Ureter (tissue), 1 donor: ENCODE measurements around the gene CLIP2. TPM values are rescaled to one million over a fixed set of nuclear protein-coding genes. Genes with fewer than 3 reads are reported as not detected.
A peak's percentile ranks its signal among the peaks of the same experiment; 100 is the strongest.
"Not testable (repeated sequence)": the region's sequence is repeated elsewhere in the genome, so short reads cannot be mapped to it uniquely, and the experiment has no call there.

Experiments
- DNase-seq: peaks from one replicate; pipeline ENCODE4 v3.0.0-alpha.2; 2020; ENCODE audit warnings: low spot score
- total RNA-seq: library from RNA; stranded (reverse); gene quantifications from one replicate; pipeline ENCODE4 v1.2.4, GENCODE V29; 2023
- donor health status: DM: yes; HTN: yes; CAD: no.

Gene CLIP2
- total RNA-seq, 1 donor from 2014 or later, result 20.0 TPM

DNA sequence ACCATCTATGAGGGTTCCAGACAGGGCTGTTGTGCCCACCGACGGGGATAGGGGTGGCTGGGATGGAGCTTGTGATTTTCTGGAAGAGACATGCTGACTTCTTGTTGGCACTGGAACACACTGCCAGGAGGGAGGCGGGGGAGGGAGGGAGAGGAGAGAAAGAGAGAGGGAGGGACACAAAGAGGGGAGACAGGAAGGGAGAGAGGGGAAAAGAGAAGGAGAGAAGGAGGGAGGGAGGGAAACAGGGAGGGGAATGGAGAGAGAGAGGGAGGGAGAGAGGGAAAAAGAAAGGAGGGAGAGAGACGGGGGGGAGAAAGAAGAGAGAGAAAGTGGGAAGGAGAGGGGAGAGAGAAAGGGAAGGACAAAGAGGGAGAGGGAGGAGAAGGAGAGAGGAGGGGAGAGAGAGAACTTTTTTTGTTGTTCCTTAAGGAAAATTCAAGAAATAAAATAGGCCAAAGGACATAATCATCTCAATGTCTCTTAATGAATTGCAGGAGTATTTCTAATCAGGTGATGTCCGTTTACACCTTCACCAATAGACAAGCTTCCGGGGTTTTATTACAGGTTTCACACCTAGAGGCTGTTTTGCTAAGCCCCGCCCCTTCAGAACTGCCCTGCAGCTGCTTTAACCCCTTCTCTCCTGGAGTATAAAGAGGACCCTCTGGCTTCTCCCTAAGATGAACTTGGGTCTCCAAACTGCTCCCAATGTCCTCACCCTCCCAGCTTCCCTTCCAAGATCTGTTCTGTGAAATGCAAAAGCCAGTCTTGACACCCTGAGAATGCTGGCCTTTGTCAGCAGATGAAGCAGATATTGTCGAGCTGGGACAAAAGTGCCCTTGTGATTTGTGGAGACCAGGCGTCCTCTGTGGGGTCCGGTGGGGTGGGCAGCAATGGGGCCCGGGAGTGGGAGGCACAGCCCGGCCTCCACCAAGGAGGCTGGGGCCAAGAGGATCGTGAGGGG, 82.5 kb downstream of the CLIP2 start:
- peak; percentile 52 for DNase-seq

DNA sequence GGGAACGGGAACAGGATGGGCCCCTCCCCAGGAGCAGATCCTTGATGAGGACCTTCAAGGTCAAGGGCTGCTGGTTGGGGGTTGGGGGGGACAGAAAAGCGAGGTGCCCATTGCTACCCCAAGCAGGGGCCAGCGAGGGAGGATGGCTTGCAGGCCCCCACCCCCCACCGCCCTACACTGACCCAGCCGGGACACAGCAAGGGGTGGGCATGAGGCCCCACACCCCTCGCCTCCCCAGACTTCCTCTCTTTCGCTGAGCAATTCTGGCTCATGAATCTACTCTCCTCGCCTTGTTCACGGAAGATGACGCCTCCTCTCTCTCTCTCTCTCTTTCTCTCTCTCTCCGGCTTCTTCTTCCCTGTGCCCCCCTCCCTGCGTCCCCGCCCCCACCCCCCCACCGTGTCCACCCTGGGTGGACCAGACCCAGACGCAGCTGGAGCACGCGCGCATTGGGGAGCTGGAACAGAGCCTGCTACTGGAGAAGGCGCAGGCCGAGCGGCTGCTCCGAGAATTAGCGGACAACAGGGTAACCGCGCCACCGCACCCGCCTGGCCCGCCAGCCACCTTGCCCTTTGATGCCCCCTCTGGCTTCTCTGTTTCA, 83.4 kb downstream of the CLIP2 start:
- DNase-seq, result peak; percentile 58

DNA sequence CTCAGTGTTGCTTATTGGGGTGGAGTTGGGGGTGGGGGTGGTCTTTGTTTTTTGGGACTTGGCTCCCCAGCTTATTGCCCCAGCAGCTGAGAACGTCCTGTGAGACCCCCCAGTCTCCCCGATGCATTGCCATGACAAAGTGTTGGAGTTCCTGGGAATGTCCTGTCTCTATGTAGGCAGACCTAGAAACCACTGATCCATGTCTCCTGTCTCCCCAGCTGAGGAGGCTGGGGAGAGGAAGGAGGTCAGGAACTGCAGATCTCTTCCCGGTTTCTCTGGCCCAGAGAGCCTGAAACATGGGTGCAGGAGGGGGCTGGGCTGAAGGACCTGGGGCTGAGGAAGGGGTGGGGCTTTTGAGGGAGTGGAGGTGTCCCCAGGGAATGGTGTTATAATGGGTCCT, 84.3 kb downstream of the CLIP2 start:
- no peak for DNase-seq

DNA sequence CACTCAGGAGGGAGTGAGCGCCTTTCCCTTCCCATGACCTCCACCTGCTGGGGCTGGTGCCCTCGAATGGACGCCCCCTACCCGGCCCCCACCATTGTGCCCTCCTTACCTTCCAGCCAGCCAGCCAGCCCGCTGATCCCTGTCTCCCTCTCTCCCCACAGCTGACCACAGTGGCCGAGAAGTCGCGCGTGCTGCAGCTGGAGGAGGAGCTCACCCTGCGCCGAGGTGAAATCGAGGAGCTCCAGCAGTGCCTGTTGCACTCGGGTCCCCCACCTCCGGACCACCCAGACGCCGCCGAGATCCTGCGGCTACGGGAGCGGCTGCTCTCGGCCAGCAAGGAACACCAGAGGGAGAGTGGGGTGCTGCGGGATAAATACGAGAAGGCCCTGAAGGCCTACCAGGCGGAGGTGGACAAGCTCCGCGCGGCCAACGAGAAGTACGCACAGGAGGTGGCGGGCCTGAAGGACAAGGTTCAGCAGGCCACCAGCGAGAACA, 86.6 kb downstream of the CLIP2 start:
- DNase-seq, result no peak

DNA sequence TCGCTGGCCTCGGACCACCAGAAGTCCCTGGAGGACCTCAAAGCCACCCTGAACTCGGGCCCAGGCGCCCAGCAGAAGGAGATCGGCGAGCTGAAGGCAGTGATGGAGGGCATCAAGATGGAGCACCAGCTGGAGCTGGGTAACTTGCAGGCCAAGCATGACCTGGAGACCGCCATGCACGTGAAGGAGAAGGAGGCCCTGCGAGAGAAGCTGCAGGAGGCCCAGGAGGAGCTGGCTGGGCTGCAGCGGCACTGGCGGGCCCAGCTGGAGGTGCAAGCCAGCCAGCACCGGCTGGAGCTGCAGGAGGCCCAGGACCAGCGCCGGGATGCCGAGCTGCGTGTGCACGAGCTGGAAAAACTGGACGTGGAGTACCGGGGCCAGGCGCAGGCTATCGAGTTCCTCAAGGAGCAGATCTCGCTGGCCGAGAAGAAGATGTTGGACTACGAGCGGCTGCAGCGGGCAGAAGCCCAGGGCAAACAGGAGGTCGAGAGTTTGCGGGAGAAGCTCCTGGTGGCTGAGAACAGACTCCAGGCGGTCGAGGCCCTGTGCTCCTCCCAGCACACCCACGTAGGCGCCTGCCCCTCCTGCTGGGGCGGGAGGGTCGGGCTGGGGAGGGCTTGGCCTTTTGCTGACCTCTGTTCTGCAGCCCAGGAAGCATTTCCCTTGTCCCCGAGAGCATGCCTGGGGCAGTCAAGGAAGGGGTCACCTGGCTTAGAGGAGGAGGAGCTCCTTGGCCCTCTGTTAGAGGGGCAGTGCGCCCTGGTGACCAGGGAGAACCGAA, 87.2 kb downstream of the CLIP2 start:
- no peak for DNase-seq

DNA sequence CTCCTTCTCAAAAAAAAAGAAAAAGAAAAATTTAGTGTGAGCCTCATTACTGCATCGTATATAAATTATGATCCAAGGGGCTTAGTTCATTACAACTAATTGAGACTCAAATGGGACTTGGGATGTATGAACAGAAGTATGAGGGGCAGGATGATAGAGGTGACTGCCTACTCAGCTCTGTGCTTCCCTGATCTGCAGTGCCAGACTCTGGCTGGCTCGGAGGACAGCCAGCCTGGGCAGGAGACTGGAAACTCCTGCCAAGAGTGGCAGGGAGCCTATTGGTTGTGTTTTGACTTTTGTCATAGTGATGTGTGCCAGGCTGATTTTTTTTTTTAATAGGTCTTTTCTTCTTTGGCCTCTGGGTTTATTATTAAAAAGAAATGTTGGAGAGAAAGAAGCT, 90.7 kb downstream of the CLIP2 start:
- no peak for DNase-seq

DNA sequence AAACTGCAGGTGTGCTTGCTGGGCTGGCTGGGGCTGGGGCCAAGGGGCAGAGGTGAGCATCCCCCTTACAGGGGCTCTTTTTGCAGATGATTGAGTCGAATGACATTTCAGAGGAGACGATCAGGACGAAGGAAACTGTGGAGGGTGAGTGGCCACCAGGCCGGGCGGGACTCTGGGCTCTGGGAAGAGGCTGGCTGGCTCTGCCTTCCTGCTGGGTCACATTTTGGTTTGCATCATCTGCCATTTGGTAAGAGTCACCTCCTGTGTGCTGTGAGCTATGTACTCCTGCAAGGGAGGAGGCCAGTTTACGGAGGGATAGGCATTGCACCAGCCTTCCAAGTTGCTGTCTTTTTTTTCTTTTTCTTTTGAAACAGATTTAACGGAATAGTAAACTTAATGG, 91.5 kb downstream of the CLIP2 start:
- DNase-seq, result no peak

DNA sequence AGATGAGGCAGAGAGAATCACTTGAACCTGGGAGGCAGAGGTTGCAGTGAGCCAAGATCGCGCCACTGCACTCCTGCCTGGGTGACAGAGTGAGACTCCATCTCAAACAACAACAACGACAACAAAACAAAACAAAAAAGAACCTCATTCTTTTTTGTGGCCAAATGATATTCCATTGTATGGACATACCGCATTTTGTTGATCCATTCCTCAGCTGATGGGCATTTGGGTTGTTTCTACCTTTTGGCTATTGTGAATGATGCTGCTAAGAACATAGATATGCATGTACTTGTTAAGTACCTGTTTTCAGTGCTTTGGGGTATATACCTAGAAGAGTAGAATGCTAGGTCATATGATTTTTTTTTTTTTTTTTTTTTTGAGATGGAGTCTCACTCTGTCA, 94.9 kb downstream of the CLIP2 start:
- DNase-seq, result not testable (repeated sequence)

DNA sequence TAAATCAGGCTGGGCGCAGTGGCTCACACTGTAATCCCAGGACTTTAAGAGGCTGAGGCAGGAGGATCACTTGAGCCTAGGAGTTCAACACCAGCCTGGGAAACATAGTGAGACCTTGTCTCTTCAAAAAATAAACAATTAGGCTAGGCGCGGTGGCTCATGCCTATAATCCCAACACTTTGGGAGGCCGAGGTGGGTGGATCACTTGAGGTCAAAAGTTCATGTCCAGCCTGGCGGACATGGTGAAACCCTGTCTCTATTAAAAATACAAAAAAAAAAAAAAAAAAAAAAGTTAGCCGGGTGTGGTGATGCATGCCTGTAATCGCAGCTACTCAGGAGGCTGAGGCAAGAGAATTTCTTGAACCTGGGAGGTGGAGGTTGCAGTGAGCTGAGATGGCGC, 95.6 kb downstream of the CLIP2 start:
- DNase-seq, result not testable (repeated sequence)

DNA sequence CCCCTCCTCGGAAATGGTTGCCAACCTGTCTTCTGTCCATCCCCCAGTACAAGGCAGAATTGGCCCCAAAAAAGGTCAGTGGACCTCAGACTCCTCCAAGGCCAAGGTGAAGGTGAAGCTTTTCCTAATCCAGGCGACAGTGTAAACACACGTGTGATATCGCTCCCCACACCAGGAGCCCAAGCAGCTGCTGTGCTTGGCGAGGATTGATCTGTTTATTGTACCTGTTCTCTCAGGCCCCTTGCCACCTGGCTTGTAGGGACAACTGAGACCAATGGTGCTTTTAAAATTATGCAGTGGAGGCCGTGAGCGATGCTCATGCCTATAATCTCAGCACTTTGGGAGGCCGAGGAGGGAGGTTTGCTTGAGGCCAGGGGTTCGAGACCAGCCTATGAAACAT, 98.4 kb downstream of the CLIP2 start:
- DNase-seq, result no peak

DNA sequence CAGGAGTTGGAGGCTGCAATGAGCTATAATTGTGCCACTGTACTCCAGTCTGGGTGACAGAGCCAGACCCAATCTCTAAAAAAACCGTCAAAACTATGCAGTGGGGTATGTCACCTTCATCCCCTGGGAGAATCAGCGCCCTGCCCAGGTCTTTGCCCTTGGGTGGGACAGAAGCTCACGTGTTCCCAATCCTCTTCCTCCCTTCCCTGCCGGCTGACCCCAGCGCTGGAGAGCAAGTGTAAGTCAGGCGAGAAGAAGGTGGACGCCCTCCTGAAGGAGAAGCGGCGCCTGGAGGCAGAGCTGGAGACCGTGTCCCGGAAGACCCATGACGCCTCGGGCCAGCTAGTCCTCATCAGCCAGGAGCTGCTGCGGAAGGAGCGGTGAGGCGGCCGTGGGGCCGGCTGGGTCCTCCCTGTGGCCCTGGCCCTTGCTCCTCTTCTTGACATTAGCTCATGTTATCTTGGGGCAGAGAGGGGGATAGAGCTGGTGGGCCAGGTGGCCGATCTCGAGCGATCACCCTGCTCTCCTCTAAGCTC, 99.7 kb downstream of the CLIP2 start:
- DNase-seq, result no peak

DNA sequence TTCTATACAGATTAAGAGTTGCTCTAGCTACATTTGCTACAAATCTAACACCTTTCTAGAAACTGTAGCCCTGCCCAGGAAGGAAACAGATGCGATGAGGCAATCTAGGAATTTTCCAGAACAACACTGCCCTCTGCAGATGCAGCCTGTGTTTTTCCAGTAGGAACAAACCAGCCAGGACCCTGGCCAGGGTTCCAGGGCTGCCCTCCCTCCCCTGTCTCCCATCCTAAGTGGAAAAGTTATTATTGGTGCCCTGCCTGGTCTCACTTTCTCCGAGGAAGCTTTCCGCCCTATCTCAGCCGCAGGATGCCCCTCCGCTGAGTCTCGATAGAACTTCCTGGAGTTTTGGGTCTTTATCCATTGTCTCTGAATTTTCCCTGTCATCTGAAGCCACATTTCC, 104.5 kb downstream of the CLIP2 start:
- peak; percentile 68 for DNase-seq

DNA sequence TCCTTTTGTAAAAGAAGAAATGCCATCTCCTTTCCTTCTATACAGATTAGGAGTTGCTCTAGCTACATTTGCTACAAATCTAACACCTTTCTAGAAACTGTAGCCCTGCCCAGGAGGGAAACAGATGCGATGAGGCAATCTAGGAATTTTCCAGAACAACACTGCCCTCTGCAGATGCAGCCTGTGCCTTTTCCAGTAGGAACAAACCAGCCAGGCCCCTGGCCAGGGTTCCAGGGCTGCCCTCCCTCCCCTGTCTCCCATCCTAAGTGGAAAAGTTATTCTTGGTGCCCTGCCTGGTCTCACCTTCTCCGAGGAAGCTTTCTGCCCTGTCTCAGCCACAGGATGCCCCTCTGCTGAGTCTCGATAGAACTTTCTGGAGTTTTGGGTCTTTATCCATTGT, 105.4 kb downstream of the CLIP2 start:
- DNase-seq, result not testable (repeated sequence)

DNA sequence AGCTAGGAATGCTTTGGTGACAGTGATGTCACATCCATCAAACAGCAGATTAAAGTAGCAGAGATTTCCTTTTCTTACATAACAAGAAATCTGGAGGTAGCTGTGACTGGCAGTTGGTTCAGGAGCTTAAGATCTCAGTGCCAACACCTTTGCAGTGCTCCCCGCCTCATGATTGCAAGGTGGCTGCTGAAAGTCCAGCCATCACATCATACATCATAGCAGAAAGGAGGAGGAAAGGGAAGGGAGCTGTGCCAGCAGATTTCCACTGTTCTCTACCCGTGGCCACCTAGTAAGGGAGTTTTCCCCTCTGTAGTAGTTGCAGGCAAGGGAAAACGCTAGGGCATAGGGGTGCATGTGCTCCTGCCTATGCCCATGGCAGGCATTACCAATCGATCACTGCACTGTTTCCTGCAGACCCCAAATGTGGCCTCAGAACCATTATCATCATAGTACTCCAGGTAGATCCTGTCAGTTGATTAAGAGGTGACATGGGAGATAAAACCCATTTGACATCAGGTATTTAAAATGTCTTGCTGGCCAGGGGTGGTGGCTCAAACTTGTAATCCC, 106.6 kb downstream of the CLIP2 start:
- DNase-seq, result no peak

DNA sequence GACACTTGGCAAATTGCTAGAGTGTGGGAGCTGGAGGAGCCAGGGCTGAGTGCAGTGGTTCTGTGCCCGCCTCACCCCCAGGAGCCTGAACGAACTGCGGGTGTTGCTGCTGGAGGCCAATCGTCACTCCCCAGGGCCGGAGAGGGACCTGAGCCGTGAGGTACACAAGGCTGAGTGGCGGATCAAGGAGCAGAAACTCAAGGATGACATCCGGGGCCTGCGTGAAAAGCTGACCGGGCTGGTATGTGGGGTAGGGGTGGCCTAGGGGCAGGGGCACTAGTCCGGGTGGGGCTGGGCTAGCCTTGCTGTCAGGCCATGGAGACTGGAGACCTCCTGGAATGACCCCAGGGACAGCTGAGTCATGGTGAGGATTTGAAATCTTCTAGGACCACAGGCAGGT, 107.8 kb downstream of the CLIP2 start:
- DNase-seq, result no peak

DNA sequence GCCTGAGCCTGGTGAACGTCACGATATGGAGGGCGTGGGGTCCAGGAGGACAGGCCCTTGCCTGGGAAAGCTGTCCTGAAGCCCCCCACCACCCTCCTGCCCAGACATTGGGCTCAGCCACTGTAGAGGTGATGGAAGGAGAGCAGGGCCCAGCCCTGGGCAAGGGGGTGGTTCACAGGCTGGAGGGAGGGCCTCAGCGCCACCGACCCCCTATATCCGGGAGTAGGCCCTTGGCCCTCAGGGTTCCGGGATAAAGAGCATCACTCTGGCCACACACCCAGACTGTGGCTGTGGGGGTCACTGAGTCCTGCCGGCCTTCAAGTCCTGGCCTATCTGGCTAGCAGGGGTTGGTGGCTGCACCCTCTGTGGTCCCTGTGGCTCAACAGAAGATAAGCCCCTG, 109.2 kb downstream of the CLIP2 start:
- no peak for DNase-seq

DNA sequence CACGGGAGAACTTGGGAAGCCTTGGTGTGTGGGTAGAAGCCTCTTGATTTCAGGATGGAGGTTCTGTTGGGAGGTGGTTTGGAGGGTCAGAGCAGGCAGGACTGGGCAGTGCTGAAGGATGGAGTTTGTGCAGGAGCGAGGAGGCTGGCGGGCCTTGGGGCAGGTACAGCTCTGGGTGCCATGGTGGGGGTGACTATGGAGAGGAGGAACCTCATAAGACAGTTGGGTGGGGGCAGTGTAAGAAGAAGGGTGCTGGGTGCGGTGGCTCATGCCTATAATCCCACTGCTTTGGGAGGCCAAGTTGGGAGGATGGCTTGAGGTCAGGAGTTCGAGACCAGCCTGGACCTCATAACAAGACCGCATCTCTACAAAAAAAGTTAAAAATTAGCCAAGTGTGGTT, 109.8 kb downstream of the CLIP2 start:
- DNase-seq, result no peak

DNA sequence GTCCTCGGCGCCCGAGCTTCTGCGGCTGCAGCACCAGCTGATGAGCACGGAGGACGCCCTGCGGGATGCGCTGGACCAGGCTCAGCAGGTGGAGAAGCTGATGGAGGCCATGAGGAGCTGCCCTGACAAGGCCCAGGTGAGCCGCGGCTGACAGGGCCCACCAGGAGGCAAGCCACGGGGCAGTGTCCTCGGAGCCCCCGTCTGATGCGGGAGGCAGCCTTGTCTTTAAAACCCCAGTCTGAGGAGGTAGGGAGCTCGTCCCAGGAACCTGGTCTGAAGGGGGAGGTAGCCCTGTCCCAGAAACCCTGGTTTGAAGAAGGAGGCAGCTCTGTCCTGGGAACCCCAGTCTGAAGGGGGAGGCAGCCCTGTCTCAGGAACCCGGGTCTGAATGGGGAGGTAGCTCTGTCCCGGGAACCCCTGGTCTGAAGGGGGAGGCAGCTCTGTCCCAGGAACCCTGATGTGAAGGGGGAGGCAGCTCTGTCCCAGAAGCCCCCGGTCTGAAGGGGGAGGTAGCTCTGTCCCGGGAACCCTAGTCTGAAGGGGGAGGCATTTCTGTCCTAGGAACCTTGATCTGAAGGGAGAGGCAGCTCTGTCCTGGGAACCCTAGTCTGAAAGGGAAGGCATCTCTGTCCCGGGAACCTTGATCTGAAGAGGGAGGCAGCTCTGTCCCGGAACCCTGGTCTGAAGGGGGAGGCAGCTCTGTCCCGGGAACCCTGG, 111.4 kb downstream of the CLIP2 start:
- DNase-seq, result no peak

DNA sequence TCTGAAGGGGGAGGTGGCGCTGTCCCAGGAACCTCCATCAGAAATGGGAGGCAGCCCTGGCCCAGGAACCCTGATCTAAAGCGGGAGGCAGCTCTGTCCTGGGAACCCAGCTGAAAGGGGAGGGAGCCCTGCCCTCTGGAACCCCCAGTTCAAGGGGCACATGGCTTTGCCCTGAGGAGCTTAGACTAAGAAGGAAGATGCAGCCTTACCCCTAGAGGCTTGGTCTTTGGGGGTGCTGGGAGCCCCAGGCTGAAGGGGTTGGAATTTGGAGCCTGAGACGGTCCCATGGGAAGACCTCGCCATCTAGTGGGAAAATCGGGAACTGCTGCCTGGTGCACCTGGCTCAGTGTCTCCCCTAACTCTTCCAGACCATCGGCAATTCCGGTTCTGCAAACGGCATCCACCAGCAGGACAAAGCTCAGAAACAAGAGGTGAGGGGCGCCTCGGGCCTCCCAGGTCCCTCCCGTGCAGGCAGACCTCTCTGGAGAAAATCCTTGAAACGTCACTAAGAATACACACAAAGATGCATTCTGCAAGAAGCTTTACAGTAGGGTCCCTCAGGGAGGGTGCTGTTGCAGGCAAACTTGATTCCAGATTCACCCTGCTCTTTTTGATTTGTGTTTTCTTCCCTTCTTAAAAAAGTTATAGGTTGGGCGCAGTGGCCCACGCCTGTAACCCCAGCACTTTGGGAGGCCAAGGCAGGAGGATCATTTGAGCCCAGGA, 112.1 kb downstream of the CLIP2 start:
- DNase-seq, result peak; percentile 73

DNA sequence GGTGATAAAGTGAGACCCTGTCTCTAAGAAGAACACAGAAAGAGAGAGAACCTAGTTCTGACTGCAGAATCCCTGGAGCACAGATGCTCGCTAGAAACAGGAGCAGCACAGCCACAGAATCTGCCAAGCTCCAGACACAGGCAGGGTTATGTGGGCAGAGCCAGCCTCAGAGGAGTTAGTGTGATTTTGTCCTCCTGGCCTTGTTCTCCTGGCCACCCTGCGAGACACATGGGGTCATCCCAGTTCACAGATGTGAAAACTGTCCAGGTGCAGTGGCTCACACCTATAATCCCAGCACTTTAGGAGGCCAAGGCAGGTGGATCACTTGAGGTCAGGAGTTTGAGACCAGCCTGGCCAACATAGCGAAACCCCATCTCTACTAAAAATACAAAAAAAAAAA, 113.5 kb downstream of the CLIP2 start:
- not testable (repeated sequence) for DNase-seq
